K562 (cell line): Measurements from ENCODE around the gene TMCC2. TPM values are rescaled to one million over a fixed set of nuclear protein-coding genes. Genes with fewer than 3 reads are reported as not detected.

Source experiments
- ARNT ChIP-seq, 2 experiments: fragments of 450-650 bp; IDR thresholded peaks; 2 replicates each; pipeline ENCODE4 v1.6.1; 2016; ENCODE audit warnings: mild to moderate bottlenecking in 1 of 2
- BRF1 ChIP-seq: IDR thresholded peaks from 3 replicates; pipeline ENCODE4 v1.6.1; 2011; ENCODE audit warnings: borderline replicate concordance, mild to moderate bottlenecking; ENCODE audit not compliant: insufficient read length; ENCODE audit errors: extremely low read depth
- FOXA1 ChIP-seq: fragments of 450-650 bp; IDR thresholded peaks from 2 replicates; pipeline ENCODE4 v1.6.1; 2016; ENCODE audit warnings: mild to moderate bottlenecking, borderline replicate concordance
- FOXJ3 ChIP-seq: sonication (generic); formaldehyde crosslinking; IDR thresholded peaks from 2 replicates; pipeline ENCODE4 v1.4.0; 2020; ENCODE audit warnings: mild to moderate bottlenecking, missing genetic modification reagents
- FUS ChIP-seq: fragments of 200-400 bp; formaldehyde crosslinking; optimal IDR thresholded peaks from 2 replicates; pipeline ENCODE3; 2017; ENCODE audit warnings: low read depth, low read length
- KLF6 ChIP-seq: fragments of 250-450 bp; sonication (Bioruptor Pico); IDR thresholded peaks from 2 replicates; pipeline ENCODE4 v1.4.0; 2020; ENCODE audit warnings: mild to moderate bottlenecking, moderate library complexity, borderline replicate concordance
- MCM5 ChIP-seq: fragments of 450-650 bp; IDR thresholded peaks from 2 replicates; pipeline ENCODE4 v1.6.1; 2016; ENCODE audit warnings: low read depth
- NR3C1 ChIP-seq: sonication (generic); formaldehyde crosslinking; IDR thresholded peaks from 2 replicates; pipeline ENCODE4 v1.8.1; 2022; ENCODE audit warnings: missing genetic modification reagents
- POLR2H ChIP-seq: IDR thresholded peaks from 2 replicates; pipeline ENCODE4 v1.6.1; 2016; ENCODE audit warnings: missing genetic modification characterization, low read depth, mild to moderate bottlenecking, control low read depth, missing compliant biosample characterization, moderate library complexity
- SMARCA5 ChIP-seq: fragments of 450-650 bp; IDR thresholded peaks from 2 replicates; pipeline ENCODE4 v1.6.1; 2016
- XRCC4 ChIP-seq: IDR thresholded peaks from one replicate; pipeline ENCODE4 v1.6.1; 2011; ENCODE audit not compliant: insufficient read depth, insufficient read length; ENCODE audit errors: extremely low read depth
- ZFX ChIP-seq: sonication (generic); formaldehyde crosslinking; IDR thresholded peaks from 2 replicates; pipeline ENCODE4 v1.8.0; 2022; ENCODE audit warnings: mild to moderate bottlenecking, missing genetic modification reagents, moderate library complexity
- ZNF175 ChIP-seq: fragments of 200-800 bp; sonication (Bioruptor generic); IDR thresholded peaks from 2 replicates; pipeline ENCODE4 v1.6.1; 2016; ENCODE audit warnings: low read depth, mild to moderate bottlenecking, missing genetic modification characterization, missing compliant biosample characterization
- ZNF512 ChIP-seq: IDR thresholded peaks from 2 replicates; pipeline ENCODE4 v1.6.1; 2016; ENCODE audit warnings: missing genetic modification characterization, missing compliant biosample characterization
- ZNF740 ChIP-seq, 3 experiments: fragments of 200-800 bp in 1 of 3; sonication (Bioruptor generic) in 1 of 3; sonication (generic) in 1 of 3; formaldehyde crosslinking in 1 of 3; IDR thresholded peaks; 2 replicates each; pipeline versions ENCODE4 v1.6.1 to v1.8.0; 2016 to 2022; ENCODE audit warnings: mild to moderate bottlenecking in 2 of 3, missing compliant biosample characterization in 2 of 3, missing genetic modification characterization in 2 of 3, missing genetic modification reagents in 1 of 3
- ZNF766 ChIP-seq: fragments of 200-800 bp; sonication (Bioruptor generic); conservative IDR thresholded peaks from 2 replicates; pipeline ENCODE4 v1.6.1; 2016; ENCODE audit warnings: missing genetic modification characterization, missing compliant biosample characterization
- polyA plus RNA-seq, 8 experiments: library from polyadenylated mRNA; depleted of rRNA in 4 of 8; stranded (reverse) in 5 of 8; unstranded in 3 of 8; fragments of >200 nt; fragmentation: Nextera tagmentation in 2 of 8; fragmentation: Illumina TruSeq in 1 of 8; extraction: Ambion mirVana in 2 of 8; extraction: Trizol in 1 of 8; gene quantifications; 2 replicates each; pipeline versions ENCODE4 v1.2.1 to v1.2.3, GENCODE V29; 2011 to 2014; ENCODE audit warnings: inconsistent platforms in 1 of 8, missing spikeins in 1 of 8
- total RNA-seq, 7 experiments: library from RNA; depleted of rRNA in 6 of 7; stranded (reverse); fragments of >200 nt in 6 of 7; fragmentation: Illumina TruSeq in 2 of 7; extraction: Trizol in 2 of 7; gene quantifications; 2 replicates each; pipeline versions ENCODE4 v1.2.1 to v1.2.3, GENCODE V29; 2011 to 2021; ENCODE audit warnings: low replicate concordance in 1 of 7
- TF ChIP-seq, protein P1 (sequence below): IDR thresholded peaks from 2 replicates; pipeline ENCODE4 v1.6.1; 2012; ENCODE audit warnings: low read depth, low read length, improper control_type of control experiment, borderline replicate concordance
- TF ChIP-seq, protein P2 (sequence below): sonication (generic); formaldehyde crosslinking; IDR thresholded peaks from 2 replicates; pipeline ENCODE4 v1.8.0; 2022; ENCODE audit warnings: mild to moderate bottlenecking, low read depth, missing genetic modification reagents
- TF ChIP-seq, protein P3 (sequence below): sonication (generic); formaldehyde crosslinking; IDR thresholded peaks from 2 replicates; pipeline ENCODE4 v1.8.0; 2022; ENCODE audit warnings: missing genetic modification reagents, mild to moderate bottlenecking, borderline replicate concordance
- TF ChIP-seq, protein P4 (sequence below): sonication (generic); formaldehyde crosslinking; IDR thresholded peaks from 2 replicates; pipeline ENCODE4 v1.8.1; 2023; ENCODE audit warnings: mild to moderate bottlenecking, missing genetic modification reagents, moderate library complexity

TMCC2 gene
- total and polyA plus RNA-seq, 9 of the 15 experiments (the other 6 are each of a cell fraction or from before 2014, with no cell fraction given) = 0.06 to 1.8 (median 0.98) TPM

DNA sequence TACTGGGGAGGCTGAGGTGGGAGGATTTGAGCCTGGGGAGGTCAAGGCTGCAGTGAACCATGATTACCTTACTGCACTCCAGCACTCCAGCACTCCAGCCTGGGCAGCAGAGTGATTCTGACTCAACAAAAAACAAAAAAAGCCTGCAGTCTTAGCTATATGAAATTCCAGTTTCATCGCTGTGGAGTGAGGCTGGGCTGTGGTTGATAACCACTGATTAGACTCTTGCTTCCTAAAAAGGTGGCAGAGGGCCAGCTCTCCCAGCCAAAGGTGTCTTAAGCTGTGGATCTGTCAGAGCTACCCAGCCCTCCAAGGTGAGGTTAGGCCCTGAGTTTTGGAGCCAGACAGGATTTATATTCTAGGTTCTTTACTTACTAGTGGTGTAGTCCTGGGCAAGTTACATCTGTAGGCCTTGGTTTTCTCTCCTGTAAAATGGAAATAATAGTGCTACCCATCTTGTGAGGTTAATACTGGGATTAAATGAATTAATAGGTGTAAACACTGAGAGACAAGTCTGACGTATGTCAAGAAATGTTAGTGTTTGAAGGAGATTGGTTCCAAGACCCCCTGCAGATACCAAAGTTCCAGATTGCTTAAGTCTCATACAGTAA is 35.9 kb downstream of the TMCC2 start (continued):
- TF ChIP-seq, protein P1, sequence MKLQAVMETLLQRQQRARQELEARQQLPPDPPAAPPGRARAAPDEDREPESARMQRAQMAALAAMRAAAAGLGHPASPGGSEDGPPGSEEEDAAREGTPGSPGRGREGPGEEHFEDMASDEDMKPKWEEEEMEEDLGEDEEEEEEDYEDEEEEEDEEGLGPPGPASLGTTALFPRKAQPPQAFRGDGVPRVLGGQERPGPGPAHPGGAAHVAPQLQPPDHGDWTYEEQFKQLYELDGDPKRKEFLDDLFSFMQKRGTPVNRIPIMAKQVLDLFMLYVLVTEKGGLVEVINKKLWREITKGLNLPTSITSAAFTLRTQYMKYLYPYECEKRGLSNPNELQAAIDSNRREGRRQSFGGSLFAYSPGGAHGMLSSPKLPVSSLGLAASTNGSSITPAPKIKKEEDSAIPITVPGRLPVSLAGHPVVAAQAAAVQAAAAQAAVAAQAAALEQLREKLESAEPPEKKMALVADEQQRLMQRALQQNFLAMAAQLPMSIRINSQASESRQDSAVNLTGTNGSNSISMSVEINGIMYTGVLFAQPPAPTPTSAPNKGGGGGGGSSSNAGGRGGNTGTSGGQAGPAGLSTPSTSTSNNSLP = peak; percentile 47; the same call in 1 of the 2 replicates
- TF ChIP-seq SMARCA5 (no peak), ARNT (IDR thresholded peaks at IDR 0.05) (no peak), BRF1 (no peak), NR3C1 (CRISPR knock-in tag) (no peak), ZNF512 (tag) (no peak), ZFX (no peak), ZNF766 (no peak), POLR2H (tag) (no peak), ZNF740 (CRISPR knock-in tag; IDR thresholded peaks at IDR 0.05) (no peak), ZNF740 (tag; IDR thresholded peaks at IDR 0.05) (no peak), FOXA1 (no peak), ZNF175 (CRISPR knock-in tag) (no peak), MCM5 (no peak), XRCC4 (no peak), KLF6 (CRISPR knock-in tag) (no peak), FUS (no peak), FOXJ3 (CRISPR knock-in tag) (no peak)
- TF ChIP-seq, protein P2, sequence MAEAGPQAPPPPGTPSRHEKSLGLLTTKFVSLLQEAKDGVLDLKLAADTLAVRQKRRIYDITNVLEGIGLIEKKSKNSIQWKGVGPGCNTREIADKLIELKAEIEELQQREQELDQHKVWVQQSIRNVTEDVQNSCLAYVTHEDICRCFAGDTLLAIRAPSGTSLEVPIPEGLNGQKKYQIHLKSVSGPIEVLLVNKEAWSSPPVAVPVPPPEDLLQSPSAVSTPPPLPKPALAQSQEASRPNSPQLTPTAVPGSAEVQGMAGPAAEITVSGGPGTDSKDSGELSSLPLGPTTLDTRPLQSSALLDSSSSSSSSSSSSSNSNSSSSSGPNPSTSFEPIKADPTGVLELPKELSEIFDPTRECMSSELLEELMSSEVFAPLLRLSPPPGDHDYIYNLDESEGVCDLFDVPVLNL (CRISPR knock-in tag) = no peak
- TF ChIP-seq, protein P3, sequence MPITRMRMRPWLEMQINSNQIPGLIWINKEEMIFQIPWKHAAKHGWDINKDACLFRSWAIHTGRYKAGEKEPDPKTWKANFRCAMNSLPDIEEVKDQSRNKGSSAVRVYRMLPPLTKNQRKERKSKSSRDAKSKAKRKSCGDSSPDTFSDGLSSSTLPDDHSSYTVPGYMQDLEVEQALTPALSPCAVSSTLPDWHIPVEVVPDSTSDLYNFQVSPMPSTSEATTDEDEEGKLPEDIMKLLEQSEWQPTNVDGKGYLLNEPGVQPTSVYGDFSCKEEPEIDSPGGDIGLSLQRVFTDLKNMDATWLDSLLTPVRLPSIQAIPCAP (CRISPR knock-in tag) = no peak
- TF ChIP-seq, protein P4, sequence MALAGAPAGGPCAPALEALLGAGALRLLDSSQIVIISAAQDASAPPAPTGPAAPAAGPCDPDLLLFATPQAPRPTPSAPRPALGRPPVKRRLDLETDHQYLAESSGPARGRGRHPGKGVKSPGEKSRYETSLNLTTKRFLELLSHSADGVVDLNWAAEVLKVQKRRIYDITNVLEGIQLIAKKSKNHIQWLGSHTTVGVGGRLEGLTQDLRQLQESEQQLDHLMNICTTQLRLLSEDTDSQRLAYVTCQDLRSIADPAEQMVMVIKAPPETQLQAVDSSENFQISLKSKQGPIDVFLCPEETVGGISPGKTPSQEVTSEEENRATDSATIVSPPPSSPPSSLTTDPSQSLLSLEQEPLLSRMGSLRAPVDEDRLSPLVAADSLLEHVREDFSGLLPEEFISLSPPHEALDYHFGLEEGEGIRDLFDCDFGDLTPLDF (CRISPR knock-in tag) = no peak
